Pancreas (tissue), 10 donors: ENCODE results near the gene PRTG. TPM values are rescaled to one million over a fixed set of nuclear protein-coding genes. Genes with fewer than 3 reads are reported as not detected.

Experiments used
- ATAC-seq, 4 donors: fragments of 200-7000 bp; cut with Tn5 transposase; one replicate each; pipeline versions ENCODE4 v1.8.0 to v1.9.1; 2020; ENCODE audit warnings: mild to moderate bottlenecking in 4 of 4, moderate library complexity in 4 of 4
- DNase-seq, 6 donors: peaks; one replicate each; pipeline ENCODE4 v3.0.0-alpha.2; 2020
- FAIRE-seq: peaks from 2 replicates; lab custom pipeline; 2012; peaks lifted over from hg19 to GRCh38; lab: Jason Lieb, UNC
- H3K27ac ChIP-seq, 4 donors: fragments of 200-600 bp; sonication (generic); 1 replicate in 3 of 4; 2 replicates in 1 of 4; pipeline versions ENCODE4 v1.5.0 to v1.8.0; 2020
- H3K27me3 ChIP-seq, 4 donors: fragments of 200-600 bp; one replicate each; pipeline ENCODE4 v1.8.0; 2021
- H3K36me3 ChIP-seq, 3 donors: fragments of 200-600 bp; sonication (generic) in 1 of 3; one replicate each; pipeline versions ENCODE4 v1.5.0 to v1.8.0; 2020 to 2021
- H3K4me1 ChIP-seq, 3 donors: fragments of 200-600 bp; one replicate each; pipeline ENCODE4 v1.8.0; 2021
- H3K4me3 ChIP-seq, 4 donors: fragments of 200-600 bp; sonication (generic) in 2 of 4; one replicate each; pipeline versions ENCODE4 v1.5.0 to v1.8.0; 2020 to 2021
- H3K9me3 ChIP-seq, 4 donors: fragments of 200-600 bp; one replicate each; pipeline ENCODE4 v1.8.0; 2021
- WGBS, 2 donors: extraction: QIAGEN DNeasy Blood & Tissue Kit; methylation state at CpG; one replicate each; pipeline ENCODE4 v1.1.7; 2013; 5-methylcytosine and 5-hydroxymethylcytosine counted together
- intact Hi-C, 3 donors: fragments of 100-400 bp; cut with DNase I; formaldehyde crosslinking; loops; one replicate each; pipeline versions ENCODE4 v1.11.1 to v1.14.2; 2022
- polyA plus RNA-seq, 2 donors: library from polyadenylated mRNA; stranded (reverse); fragments of 200-250 nt; gene quantifications; one replicate each; pipeline ENCODE4 v1.2.3, GENCODE V29; 2013
- total RNA-seq, 6 donors: library from RNA; stranded (reverse); fragmentation: NEBNext Ultra II Directional in 4 of 6; extraction: Animal tissue kit (Norgen Biotek cat#: 25700) in 4 of 6; gene quantifications; one replicate each; pipeline versions ENCODE4 v1.2.1 to v1.2.4, GENCODE V29; 2021 to 2023
- TF ChIP-seq, protein P1 (sequence below), 4 donors: fragments of 200-600 bp; sonication (generic) in 3 of 4; IDR thresholded peaks; one replicate each; pipeline versions ENCODE4 v1.5.0 to v1.8.0; 2021; ENCODE audit warnings: antibody characterized with exemption in 4 of 4
- donor health status: healthy with polysubstance abuse.
- donor health status: DM: no; HTN: no; CAD: no; lungs with moderate emphysema.
- donor health status: DM: no; HTN: no; CAD: no.
- donor health status: control.
- donor health status: control.
- donor health status: Bipolar disorder and iron deficiency.
- donor health status: DM: yes; HTN: yes; CAD: no.
- donor health status: DM: no; HTN: no; CAD: no.
- donor health status: DM: no; HTN: no; CAD: no.
- donor health status: DM: yes; HTN: yes; CAD: no.

The PRTG gene
- total and polyA plus RNA-seq, 8 donors, result 0.05 to 0.35 (median 0.22) TPM

DNA sequence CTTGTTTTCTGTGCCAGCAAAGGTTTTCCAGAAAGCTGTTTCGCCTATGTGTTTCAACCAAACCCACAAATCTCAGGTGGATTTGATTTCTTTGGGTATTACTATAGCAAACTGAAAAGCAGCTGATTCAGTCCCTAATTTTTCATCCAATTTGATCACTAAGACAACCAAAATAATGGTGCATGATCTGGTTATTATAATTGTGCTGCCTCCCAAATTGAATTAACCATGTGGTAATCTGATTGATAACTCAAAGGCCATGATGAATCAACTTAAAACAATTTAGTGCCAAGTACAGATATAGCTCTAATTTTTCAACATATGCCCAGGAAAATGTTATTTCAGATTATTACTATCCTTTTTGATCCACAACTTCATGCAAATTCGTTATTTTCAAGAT lies 30.6 kb downstream of the PRTG start:
- no peak for FAIRE-seq
- intact Hi-C loops, result no loop called here
- Histone ChIP-seq H3K36me3 (no peaks in the 10 kb centered on the region), H3K4me1 (no peaks in the 10 kb centered on the region), H3K27ac (no peak overlapping the region), H3K9me3 (no peaks in the 10 kb centered on the region), H3K27me3 (no peaks in the 10 kb centered on the region), H3K4me3 (no peak overlapping the region)
- TF ChIP-seq, protein P1, sequence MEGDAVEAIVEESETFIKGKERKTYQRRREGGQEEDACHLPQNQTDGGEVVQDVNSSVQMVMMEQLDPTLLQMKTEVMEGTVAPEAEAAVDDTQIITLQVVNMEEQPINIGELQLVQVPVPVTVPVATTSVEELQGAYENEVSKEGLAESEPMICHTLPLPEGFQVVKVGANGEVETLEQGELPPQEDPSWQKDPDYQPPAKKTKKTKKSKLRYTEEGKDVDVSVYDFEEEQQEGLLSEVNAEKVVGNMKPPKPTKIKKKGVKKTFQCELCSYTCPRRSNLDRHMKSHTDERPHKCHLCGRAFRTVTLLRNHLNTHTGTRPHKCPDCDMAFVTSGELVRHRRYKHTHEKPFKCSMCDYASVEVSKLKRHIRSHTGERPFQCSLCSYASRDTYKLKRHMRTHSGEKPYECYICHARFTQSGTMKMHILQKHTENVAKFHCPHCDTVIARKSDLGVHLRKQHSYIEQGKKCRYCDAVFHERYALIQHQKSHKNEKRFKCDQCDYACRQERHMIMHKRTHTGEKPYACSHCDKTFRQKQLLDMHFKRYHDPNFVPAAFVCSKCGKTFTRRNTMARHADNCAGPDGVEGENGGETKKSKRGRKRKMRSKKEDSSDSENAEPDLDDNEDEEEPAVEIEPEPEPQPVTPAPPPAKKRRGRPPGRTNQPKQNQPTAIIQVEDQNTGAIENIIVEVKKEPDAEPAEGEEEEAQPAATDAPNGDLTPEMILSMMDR (IDR thresholded peaks at IDR 0.05), result no peak
- WGBS, 2 donors, result 81 to 86% methylated on average over 2 of the region's 2 CpGs
- no peak for ATAC-seq
- no peak for DNase-seq

- no peak for FAIRE-seq
- Histone ChIP-seq H3K9me3 (no peaks in the 10 kb centered on the region), H3K36me3 (no peaks in the 10 kb centered on the region), H3K27me3 (no peaks in the 10 kb centered on the region), H3K27ac (no peak overlapping the region), H3K4me3 (no peak overlapping the region), H3K4me1 (no peaks in the 10 kb centered on the region)
- intact Hi-C loops, result no loop called here
- no peak for DNase-seq
- TF ChIP-seq, protein P1 (IDR thresholded peaks at IDR 0.05), result no peak
- no peak for ATAC-seq
Measured at GRCh38 chr15:55710286-55710685, 32.7 kb downstream of the PRTG start.

DNA sequence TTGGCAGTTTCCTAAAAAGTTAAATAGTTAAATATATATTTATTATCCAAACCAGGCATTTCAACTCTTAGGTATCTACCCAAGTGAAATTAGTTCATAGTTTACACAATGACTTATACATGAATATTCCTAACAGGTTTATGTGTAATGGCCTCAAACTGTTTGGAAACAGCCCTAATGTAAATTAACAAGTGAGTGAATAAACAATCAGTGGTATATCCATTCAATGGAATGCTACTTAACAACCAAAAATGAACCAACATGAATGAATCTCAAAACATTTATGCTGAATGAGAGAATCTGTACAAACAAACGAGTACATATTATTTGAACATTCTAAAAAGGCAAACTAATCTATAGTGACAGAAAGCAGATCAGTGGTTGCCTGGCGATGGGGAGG lies 33.5 kb downstream of the PRTG start:
- intact Hi-C loops, result no loop called here
- FAIRE-seq, result no peak
- H3K4me3 ChIP-seq, result no peak overlapping the region

GRCh38 chr15:55708720-55709119 lies 34.2 kb downstream of the PRTG start:
- ATAC-seq (no peak), FAIRE-seq (no peak), DNase-seq (no peak)
- WGBS, 2 donors, result 65 to 68% methylated on average over 8 of the region's 8 CpGs
- Histone ChIP-seq H3K36me3 (no peaks in the 10 kb centered on the region), H3K4me3 (no peak overlapping the region), H3K27ac (no peak overlapping the region), H3K27me3 (no peaks in the 10 kb centered on the region), H3K9me3 (no peaks in the 10 kb centered on the region), H3K4me1 (peaks cover 0 to 3% (median 0%) of the 10 kb centered on the region in 3 donors)
- intact Hi-C loops, result no loop called here
- TF ChIP-seq, protein P1 (IDR thresholded peaks at IDR 0.05), result no peak

More for the DNA sequence above, 33.5 kb downstream of the PRTG start:
- WGBS, 2 donors, result 38% methylated on average over 2 of the region's 2 CpGs
- Histone ChIP-seq H3K36me3 (no peaks in the 10 kb centered on the region), H3K27ac (no peak overlapping the region), H3K27me3 (no peaks in the 10 kb centered on the region), H3K4me1 (no peaks in the 10 kb centered on the region), H3K9me3 (no peaks in the 10 kb centered on the region)
- TF ChIP-seq, protein P1 (IDR thresholded peaks at IDR 0.05), result no peak
- ATAC-seq, result no peak
- no peak for DNase-seq

GRCh38 chr15:55707951-55708350 lies 35.0 kb downstream of the PRTG start:
- no peaks in the 10 kb centered on the region for H3K27me3 ChIP-seq
- ATAC-seq (no peak), FAIRE-seq (no peak), DNase-seq (no peak)
- intact Hi-C loops, result no loop called here
- no peak overlapping the region for H3K4me3 ChIP-seq
- H3K4me1 ChIP-seq, result peaks cover 0 to 3% (median 0%) of the 10 kb centered on the region in 3 donors
- H3K9me3 ChIP-seq, result no peaks in the 10 kb centered on the region
- WGBS, 2 donors, result 64 to 66% methylated on average over 4 of the region's 4 CpGs
- TF ChIP-seq, protein P1 (IDR thresholded peaks at IDR 0.05), result no peak
- no peak overlapping the region for H3K27ac ChIP-seq
- H3K36me3 ChIP-seq, result no peaks in the 10 kb centered on the region
